OCI-LY7 (cell line): Measurements from ENCODE around the gene CARD19. TPM values are rescaled to one million over a fixed set of nuclear protein-coding genes. Genes with fewer than 3 reads are reported as not detected.

Experiments used
- BruUV-seq: library from RNA; stranded (reverse); fragments of 400-500 nt; replicated peaks from 2 replicates; lab custom pipeline; 2021; lab: Mats Ljungman, UMichigan
- CTCF ChIA-PET: fragments of 300-600 bp; sonication (Branson Sonifier 250); formaldehyde crosslinking; loops from one replicate; lab custom pipeline; 2022; ENCODE audit warnings: antibody characterized with exemption; ENCODE audit not compliant: unreplicated experiment; lab: Charles Lee
- POLR2A ChIA-PET: fragments of 300-600 bp; sonication (Branson Sonifier 250); formaldehyde crosslinking; loops from one replicate; lab custom pipeline; 2022; ENCODE audit warnings: antibody characterized with exemption; lab: Charles Lee
- DNase-seq: peaks from one replicate; pipeline ENCODE4 v3.0.0-alpha.2; 2015; ENCODE audit warnings: low spot score
- H2AFZ ChIP-seq: fragments of 200-600 bp; sonication (generic), shearing (Covaris generic); 2 replicates; pipeline ENCODE4 v1.6.1; 2014; ENCODE audit warnings: mild to moderate bottlenecking, antibody characterized with exemption, low read length, moderate library complexity
- H3K27ac ChIP-seq: fragments of 200-600 bp; sonication (generic); 2 replicates; pipeline ENCODE4 v1.5.1; 2014; ENCODE audit warnings: mixed run types, low read depth, mild to moderate bottlenecking, moderate library complexity, low read length, inconsistent platforms; ENCODE audit not compliant: poor library complexity, severe bottlenecking
- H3K36me3 ChIP-seq: fragments of 200-600 bp; sonication (generic); 2 replicates; pipeline ENCODE4 v1.6.1; 2014; ENCODE audit warnings: mild to moderate bottlenecking, antibody characterized with exemption, low read length, moderate library complexity, mixed read lengths; ENCODE audit not compliant: insufficient read depth
- H3K4me1 ChIP-seq: fragments of 200-600 bp; sonication (generic); 2 replicates; pipeline ENCODE4 v1.5.1; 2014; ENCODE audit warnings: mild to moderate bottlenecking, low read length; ENCODE audit not compliant: insufficient read depth, poor library complexity, severe bottlenecking
- H3K4me2 ChIP-seq: fragments of 200-600 bp; sonication (generic); 2 replicates; pipeline ENCODE4 v1.6.1; 2014; ENCODE audit warnings: mild to moderate bottlenecking, low read length
- H3K4me3 ChIP-seq: fragments of 200-600 bp; sonication (generic); 2 replicates; pipeline ENCODE4 v1.5.1; 2014; ENCODE audit warnings: mild to moderate bottlenecking, low read depth, low read length; ENCODE audit not compliant: poor library complexity, severe bottlenecking
- H3K79me2 ChIP-seq: fragments of 200-600 bp; sonication (generic); 2 replicates; pipeline ENCODE4 v1.6.1; 2016; ENCODE audit warnings: low read depth, mild to moderate bottlenecking, low read length, moderate library complexity, mixed read lengths; ENCODE audit not compliant: insufficient read depth
- H3K9me2 ChIP-seq: fragments of 200-600 bp; sonication (generic); 2 replicates; pipeline ENCODE4 v1.6.1; 2016; ENCODE audit warnings: mild to moderate bottlenecking, low read length, mixed read lengths; ENCODE audit not compliant: insufficient read depth
- H3K9me3 ChIP-seq: fragments of 200-600 bp; sonication (generic); 2 replicates; pipeline ENCODE4 v1.6.1; 2014; ENCODE audit warnings: mild to moderate bottlenecking, mixed run types, low read length, mixed read lengths
- H4K20me1 ChIP-seq: fragments of 200-600 bp; sonication (generic); 2 replicates; pipeline ENCODE4 v1.6.1; 2014; ENCODE audit warnings: mild to moderate bottlenecking, antibody characterized with exemption, low read length, moderate library complexity, mixed read lengths; ENCODE audit not compliant: insufficient read depth
- CTCF ChIP-seq: fragments of 200-600 bp; sonication (generic); conservative IDR thresholded peaks from 2 replicates; pipeline ENCODE4 v1.5.1; 2014; ENCODE audit warnings: mild to moderate bottlenecking, antibody characterized with exemption, low read length, moderate library complexity, mixed read lengths
- EZH2phosphoT487 ChIP-seq: fragments of 200-600 bp; sonication (generic); IDR thresholded peaks from 2 replicates; pipeline ENCODE4 v1.6.1; 2018; ENCODE audit warnings: low read depth, borderline replicate concordance, mild to moderate bottlenecking, mixed run types, antibody characterized with exemption, low read length, moderate library complexity, mixed read lengths
- intact Hi-C: fragments of 100-400 bp; cut with micrococcal nuclease; formaldehyde crosslinking; loops from one replicate; pipeline ENCODE4 v1.10.0; 2022; ENCODE audit not compliant: unreplicated experiment
- total RNA-seq, 2 experiments: library from RNA; depleted of rRNA in 1 of 2; stranded (reverse); fragments of >200 nt in 1 of 2; shearing (Covaris generic) in 1 of 2; gene quantifications; 2 replicates each; pipeline ENCODE4 v1.2.3, GENCODE V29; 2014 to 2022

Gene CARD19
- total RNA-seq, 2 experiments from 2014 or later = 15.8 to 26.8 TPM

- peak overlapping the region; percentile 87 for H3K27ac ChIP-seq
- ChIA-PET POLR2A (interaction anchor here (1.3 to 1.6 kb wide), 2 partner anchors 30 to 67 kb away, joined by 4 to 13 read pairs; no protein-coding TSS in a partner anchor), CTCF (interaction anchor here (0.6 to 1.3 kb wide), 4 partner anchors 30 to 260 kb away, joined by 3 to 4 read pairs (median 3); partner anchors contain the start of gene NINJ1)
- no peaks in the 10 kb centered on the region for H3K79me2 ChIP-seq
- peak; percentile 79 for DNase-seq
- no peaks in the 10 kb centered on the region for H3K36me3 ChIP-seq
- intact Hi-C loops = loop anchor here (1.0 to 2.0 kb wide), 2 partner anchors 30 to 92 kb away; no protein-coding TSS in a partner anchor
- no peaks in the 10 kb centered on the region for H3K9me3 ChIP-seq
- peak overlapping the region; percentile 71 for H3K4me3 ChIP-seq
- no peak for TF ChIP-seq CTCF
- TF ChIP-seq EZH2phosphoT487 = no peak
- H3K4me2 ChIP-seq = peak overlapping the region; percentile 99
- peaks cover 64% of the 10 kb centered on the region for H3K4me1 ChIP-seq
- BruUV-seq = TSS peak; percentile 98
- H2AFZ ChIP-seq = peak overlapping the region; percentile 2; the same call in 1 of the 2 replicates
- H3K9me2 ChIP-seq = no peaks in the 10 kb centered on the region
- H4K20me1 ChIP-seq = no peaks in the 10 kb centered on the region
Observed at GRCh38 chr9:93094658-93095204, 1.3 kb upstream of the CARD19 start.

GRCh38 chr9:93095205-93096130, 549 bp upstream of the CARD19 start:
- peaks cover 60% of the 10 kb centered on the region for H3K4me1 ChIP-seq
- no peak for TF ChIP-seq CTCF
- no peaks in the 10 kb centered on the region for H3K36me3 ChIP-seq
- H3K4me2 ChIP-seq = peak overlapping the region; percentile 99
- peak; percentile 99 for DNase-seq
- intact Hi-C loops = loop anchor here (1.0 to 2.0 kb wide), 2 partner anchors 31 to 93 kb away; no protein-coding TSS in a partner anchor
- peak overlapping the region; percentile 87 for H3K27ac ChIP-seq
- H2AFZ ChIP-seq = peak overlapping the region; percentile 2; the same call in 1 of the 2 replicates
- no peaks in the 10 kb centered on the region for H3K79me2 ChIP-seq
- 0 out of 2 replicates have a peak, but pooled peaks cover under 1% of the 10 kb centered on the region for H3K9me3 ChIP-seq
- ChIA-PET CTCF (interaction anchor here (0.6 to 1.3 kb wide), 4 partner anchors 31 to 259 kb away, joined by 3 to 4 read pairs (median 3); partner anchors contain the start of gene NINJ1), POLR2A (interaction anchor here (0.6 to 1.6 kb wide), 3 partner anchors 31 to 130 kb away, joined by 3 to 13 read pairs (median 4); no protein-coding TSS in a partner anchor)
- peak overlapping the region; percentile 91 for H3K4me3 ChIP-seq
- H3K9me2 ChIP-seq = no peaks in the 10 kb centered on the region
- BruUV-seq = no TSS peak
- no peaks in the 10 kb centered on the region for H4K20me1 ChIP-seq
